ENCODE measurements around the gene ZC3H4.
"Not testable (repeated sequence)": the region's sequence is repeated elsewhere in the genome, so short reads cannot be mapped to it uniquely, and the experiment has no call there.

Gene ZC3H4

GRCh38 chr19:47067215-47067847 is 46.2 kb downstream of the ZC3H4 start:
- H3K4me3 ChIP-seq, result no peak overlapping the region
- no peak overlapping the region for H3K27ac ChIP-seq
- TF ChIP-seq CTCF (IDR thresholded peaks at IDR 0.05), result no peak
- no peak for DNase-seq (ENCODE audit: low spot score)

- TF ChIP-seq CTCF (IDR thresholded peaks at IDR 0.05), result no peak
- Histone ChIP-seq H3K27ac (no peak overlapping the region), H3K4me3 (no peak overlapping the region)
- no peak for DNase-seq (ENCODE audit: low spot score)
These were observed 47.0 kb downstream of the ZC3H4 start for GRCh38 chr19:47066376-47067214.

- TF ChIP-seq CTCF (IDR thresholded peaks at IDR 0.05), result no peak
- no peak for DNase-seq (ENCODE audit: low spot score)
- Histone ChIP-seq H3K27ac (no peak overlapping the region), H3K4me3 (no peak overlapping the region)
These were observed 48.3 kb downstream of the ZC3H4 start for GRCh38 chr19:47065242-47065641.

GRCh38 chr19:47063874-47064273 is 49.7 kb downstream of the ZC3H4 start:
- no peak for DNase-seq (ENCODE audit: low spot score)
- no peak for TF ChIP-seq CTCF (IDR thresholded peaks at IDR 0.05)
- H3K4me3 ChIP-seq, result no peak overlapping the region
- no peak overlapping the region for H3K27ac ChIP-seq

GRCh38 chr19:47058621-47059022 is 55.0 kb downstream of the ZC3H4 start:
- no peak for TF ChIP-seq CTCF (IDR thresholded peaks at IDR 0.05)
- DNase-seq (ENCODE audit: low spot score), result no peak
- H3K27ac ChIP-seq, result no peak overlapping the region
- H3K4me3 ChIP-seq, result no peak overlapping the region

- H3K4me3 ChIP-seq, result no peak overlapping the region
- no peak for DNase-seq (ENCODE audit: low spot score)
- TF ChIP-seq CTCF (IDR thresholded peaks at IDR 0.05), result no peak
These were observed 56.2 kb downstream of the ZC3H4 start for GRCh38 chr19:47057328-47057727.

GRCh38 chr19:47056411-47056810 is 57.2 kb downstream of the ZC3H4 start:
- DNase-seq (ENCODE audit: low spot score), result no peak
- Histone ChIP-seq H3K27ac (no peak overlapping the region), H3K4me3 (no peak overlapping the region)
- no peak for TF ChIP-seq CTCF (IDR thresholded peaks at IDR 0.05)

More at GRCh38 chr19:47057328-47057727, 56.2 kb downstream of the ZC3H4 start:
- no peak overlapping the region for H3K27ac ChIP-seq

- not testable (repeated sequence) for H3K4me3 ChIP-seq; DNase-seq (ENCODE audit: low spot score); H3K27ac ChIP-seq
These were observed 63.0 kb downstream of the ZC3H4 start for GRCh38 chr19:47050562-47050961.
